Upper lobe of left lung (tissue), 4 donors: ENCODE measurements around the gene TANGO2.

ENCODE experiments used
- CTCF ChIP-seq, 6 experiments: fragments of 450-650 bp in 4 of 6; fragments of 200-600 bp in 2 of 6; sonication (generic) in 2 of 6; IDR thresholded peaks; one replicate each; pipeline ENCODE4 v1.5.1; 2016 to 2019; ENCODE audit warnings: antibody characterized with exemption in 6 of 6
- POLR2AphosphoS5 ChIP-seq, 2 donors: sonication (generic); formaldehyde crosslinking; IDR thresholded peaks; one replicate each; pipeline ENCODE4 v1.5.1; 2017; ENCODE audit warnings: antibody characterized with exemption in 2 of 2

GRCh38 chr22:20053407-20054033 is 32.6 kb downstream of the TANGO2 start:
- TF ChIP-seq POLR2AphosphoS5 (IDR thresholded peaks at IDR 0.05) (no peak), CTCF (IDR thresholded peaks at IDR 0.05) (no peak)
